Endothelial cell of umbilical vein (primary cell): ENCODE results near the gene SKI. TPM values are rescaled to one million over a fixed set of nuclear protein-coding genes. Genes with fewer than 3 reads are reported as not detected.

ENCODE experiments used
- BruUV-seq: library from RNA; stranded (reverse); fragments of 400-500 nt; replicated peaks from 2 replicates; lab custom pipeline; 2021; lab: Mats Ljungman, UMichigan
- CTCF ChIA-PET: fragments of 300-600, 350-600 bp; sonication (Branson Sonifier 250); formaldehyde crosslinking; loops from one replicate; lab custom pipeline; 2021; ENCODE audit warnings: antibody characterized with exemption, inconsistent platforms; lab: Charles Lee
- POLR2A ChIA-PET: fragments of 300-600, 350-600 bp; sonication (Branson Sonifier 250); formaldehyde crosslinking; loops from one replicate; lab custom pipeline; 2021; ENCODE audit warnings: antibody characterized with exemption, inconsistent platforms; lab: Charles Lee
- DNase-seq: peaks from one replicate; pipeline ENCODE4 v3.0.0-alpha.2; 2011; ENCODE audit warnings: low read depth, low spot score
- FAIRE-seq: peaks from 2 replicates; lab custom pipeline; 2011; peaks lifted over from hg19 to GRCh38; lab: Jason Lieb, UNC
- H2AFZ ChIP-seq: 2 replicates; pipeline ENCODE4 v1.6.0; 2012; ENCODE audit warnings: low read depth, low read length, control low read depth, inconsistent platforms
- H3K27ac ChIP-seq: 2 replicates; pipeline ENCODE4 v1.5.1; 2011; ENCODE audit warnings: low read depth, mild to moderate bottlenecking, control low read depth, low read length, moderate library complexity; ENCODE audit not compliant: insufficient read depth
- H3K27me3 ChIP-seq, 2 experiments: 2 replicates each; pipeline versions ENCODE4 v1.6.0 to v1.6.1; 2011; ENCODE audit warnings: low read length in 2 of 2, mixed read lengths in 1 of 2; ENCODE audit not compliant: control insufficient read depth in 2 of 2, insufficient read depth in 2 of 2
- H3K36me3 ChIP-seq, 2 experiments: 2 replicates in 1 of 2; 3 replicates in 1 of 2; pipeline ENCODE4 v1.5.1; 2011; ENCODE audit warnings: low read length in 2 of 2, mild to moderate bottlenecking in 1 of 2, moderate library complexity in 1 of 2; ENCODE audit not compliant: control insufficient read depth in 2 of 2, insufficient read depth in 2 of 2; ENCODE audit errors: extremely low read depth in 1 of 2
- H3K4me1 ChIP-seq: 3 replicates; pipeline ENCODE4 v1.5.1; 2011; ENCODE audit warnings: mild to moderate bottlenecking, low read length; ENCODE audit not compliant: control insufficient read depth, insufficient read depth; ENCODE audit errors: extremely low read depth
- H3K4me2 ChIP-seq: 2 replicates; pipeline ENCODE4 v1.6.1; 2011; ENCODE audit warnings: low read length, control low read depth, mixed read lengths; ENCODE audit not compliant: insufficient read depth
- H3K4me3 ChIP-seq, 3 experiments: fragments of 200-600 bp in 1 of 3; sonication (generic), shearing (Covaris generic) in 1 of 3; replicated peaks in 1 of 3; 2 replicates each; pipeline ENCODE4 v1.5.1; 2011 to 2016; ENCODE audit warnings: control low read depth in 3 of 3, low read length in 3 of 3, mild to moderate bottlenecking in 2 of 3, inconsistent platforms in 1 of 3, low read depth in 1 of 3, moderate library complexity in 1 of 3; ENCODE audit not compliant: insufficient read depth in 1 of 3
- H3K79me2 ChIP-seq: 2 replicates; pipeline ENCODE4 v1.6.0; 2012; ENCODE audit warnings: low read length, inconsistent platforms; ENCODE audit not compliant: control insufficient read depth, insufficient read depth
- H3K9ac ChIP-seq: replicated peaks from 2 replicates; pipeline ENCODE3; 2011; ENCODE audit warnings: low read length, control low read depth; ENCODE audit not compliant: insufficient read depth; ENCODE audit errors: extremely low read depth
- H3K9me1 ChIP-seq: replicated peaks from 3 replicates; pipeline ENCODE4 v1.6.0; 2011; ENCODE audit warnings: mild to moderate bottlenecking, low read length; ENCODE audit not compliant: control insufficient read depth, insufficient read depth; ENCODE audit errors: extremely low read depth
- H3K9me3 ChIP-seq: replicated peaks from 2 replicates; pipeline ENCODE4 v1.5.1; 2012; ENCODE audit warnings: low read length, inconsistent platforms; ENCODE audit not compliant: control insufficient read depth, insufficient read depth
- H4K20me1 ChIP-seq: replicated peaks from 2 replicates; pipeline ENCODE3; 2011; ENCODE audit warnings: mild to moderate bottlenecking, low read length; ENCODE audit not compliant: control insufficient read depth, insufficient read depth; ENCODE audit errors: extremely low read depth
- CTCF ChIP-seq, 2 donors: IDR thresholded peaks; 1 replicate in 1 of 2; 2 replicates in 1 of 2; pipeline ENCODE4 v1.5.1; 2011; ENCODE audit warnings: low read length in 2 of 2, mild to moderate bottlenecking in 2 of 2, moderate library complexity in 2 of 2, control low read depth in 1 of 2, inconsistent platforms in 1 of 2, low read depth in 1 of 2; ENCODE audit not compliant: insufficient read depth in 1 of 2; ENCODE audit errors: extremely low read depth in 1 of 2
- EZH2 ChIP-seq: IDR thresholded peaks from 2 replicates; pipeline ENCODE4 v1.6.1; 2012; ENCODE audit warnings: borderline replicate concordance, low read depth, mild to moderate bottlenecking, moderate library complexity, low read length, inconsistent platforms; ENCODE audit not compliant: severe bottlenecking
- FOS ChIP-seq: IDR thresholded peaks from 2 replicates; pipeline ENCODE4 v1.6.1; 2011; ENCODE audit warnings: mild to moderate bottlenecking, low read length, moderate library complexity, borderline replicate concordance; ENCODE audit not compliant: insufficient read depth
- GATA2 ChIP-seq: IDR thresholded peaks from 2 replicates; pipeline ENCODE4 v1.7.0; 2011; ENCODE audit warnings: low read depth, mild to moderate bottlenecking, moderate library complexity, mixed read lengths, low read length; ENCODE audit not compliant: insufficient read length, insufficient read depth
- JUN ChIP-seq: IDR thresholded peaks from 2 replicates; pipeline ENCODE4 v1.6.1; 2011; ENCODE audit warnings: borderline replicate concordance, low read depth; ENCODE audit not compliant: insufficient read length, insufficient read depth
- MYC ChIP-seq: IDR thresholded peaks from one replicate; pipeline ENCODE4 v1.6.1; 2011; ENCODE audit warnings: mild to moderate bottlenecking, low read depth, low read length
- POLR2A ChIP-seq: IDR thresholded peaks from 2 replicates; pipeline ENCODE4 v1.6.1; 2012; ENCODE audit warnings: low read depth, mild to moderate bottlenecking, control low read depth, low read length
- POLR2AphosphoS5 ChIP-seq: IDR thresholded peaks from 2 replicates; pipeline ENCODE4 v1.6.1; 2012; ENCODE audit warnings: low read depth, mild to moderate bottlenecking, control low read depth, low read length, moderate library complexity; ENCODE audit not compliant: insufficient read depth
- dilution Hi-C: fragments of 300-500 bp; cut with MboI; formaldehyde crosslinking; loops from one replicate; pipeline ENCODE4 v1.15.0; 2019; ENCODE audit warnings: low sequenced_read_pairs; ENCODE audit not compliant: extremely low pct_ligation_motif_present
- intact Hi-C: fragments of 100-400 bp; cut with micrococcal nuclease; formaldehyde crosslinking; loops from one replicate; pipeline ENCODE4 v1.10.0; 2022
- polyA plus RNA-seq, 4 experiments: library from polyadenylated mRNA; depleted of rRNA in 3 of 4; stranded (reverse) in 3 of 4; unstranded in 1 of 4; fragments of >200 nt; gene quantifications; 2 replicates each; pipeline versions ENCODE4 v1.2.1 to v1.2.3, GENCODE V29; 2011 to 2012; ENCODE audit warnings: missing spikeins in 1 of 4
- total RNA-seq: library from RNA; stranded (reverse); gene quantifications from 2 replicates; pipeline ENCODE4 v1.2.3, GENCODE V29; 2021
- TF ChIP-seq, protein P1 (sequence below): IDR thresholded peaks from 2 replicates; pipeline ENCODE4 v1.6.1; 2011; ENCODE audit not compliant: insufficient read depth, insufficient read length

SKI gene
- total and polyA plus RNA-seq, 2 donors (not counting 3 experiments of a cell fraction or from before 2014, with no cell fraction given): 11.6 to 80.3 TPM

DNA sequence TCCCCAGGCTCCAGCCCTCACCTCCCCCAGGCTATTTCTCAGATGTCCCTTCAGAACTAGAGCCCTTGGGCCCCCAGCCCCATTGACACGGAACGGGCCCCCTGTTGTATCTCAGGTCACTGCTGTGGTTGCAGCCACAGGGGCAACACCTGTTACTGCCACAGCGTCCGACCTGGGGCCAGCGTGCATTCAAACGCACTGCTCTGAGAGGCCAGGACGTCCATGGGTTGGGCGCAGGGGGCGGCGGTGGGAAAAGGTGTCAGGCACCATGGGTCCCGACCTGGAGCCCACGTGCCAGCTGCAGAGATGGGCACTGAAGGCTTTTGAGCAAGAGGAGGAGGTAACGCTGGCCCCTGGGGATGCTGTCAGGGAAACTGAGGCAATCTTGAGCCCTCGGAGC, 46.8 kb upstream of the SKI start:
- intact Hi-C loops: no loop called here
- Histone ChIP-seq H3K36me3 (no peaks in the 10 kb centered on the region), H3K27me3 (no peaks in the 10 kb centered on the region), H3K79me2 (no peaks in the 10 kb centered on the region), H3K4me1 (no peaks in the 10 kb centered on the region), H3K9me1 (no peaks in the 10 kb centered on the region), H2AFZ (no peak overlapping the region), H3K4me2 (no peak overlapping the region), H3K27ac (no peak overlapping the region), H4K20me1 (no peaks in the 10 kb centered on the region), H3K9me3 (no peaks in the 10 kb centered on the region), H3K9ac (no peak overlapping the region), H3K4me3 (no peak overlapping the region)
- DNase-seq (no peak), FAIRE-seq (no peak)
- no TSS peak for BruUV-seq
- ChIA-PET POLR2A (no interaction called here), CTCF (no interaction called here)
- dilution Hi-C loops: no loop called here
- TF ChIP-seq GATA2: no peak
- no peak for TF ChIP-seq POLR2AphosphoS5
- no peak for TF ChIP-seq EZH2
- no peak for TF ChIP-seq FOS
- no peak for TF ChIP-seq CTCF (IDR thresholded peaks at IDR 0.05; ENCODE audit: extremely low read depth in 1 of 2, insufficient read depth in 1 of 2, low read depth in 1 of 2, low read length in 2 of 2)
- TF ChIP-seq, protein P1, sequence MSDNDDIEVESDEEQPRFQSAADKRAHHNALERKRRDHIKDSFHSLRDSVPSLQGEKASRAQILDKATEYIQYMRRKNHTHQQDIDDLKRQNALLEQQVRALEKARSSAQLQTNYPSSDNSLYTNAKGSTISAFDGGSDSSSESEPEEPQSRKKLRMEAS: no peak
- no peak for TF ChIP-seq POLR2A
- no peak for TF ChIP-seq MYC
- no peak for TF ChIP-seq JUN
